ENCODE data around the gene TBC1D20.

DNA sequence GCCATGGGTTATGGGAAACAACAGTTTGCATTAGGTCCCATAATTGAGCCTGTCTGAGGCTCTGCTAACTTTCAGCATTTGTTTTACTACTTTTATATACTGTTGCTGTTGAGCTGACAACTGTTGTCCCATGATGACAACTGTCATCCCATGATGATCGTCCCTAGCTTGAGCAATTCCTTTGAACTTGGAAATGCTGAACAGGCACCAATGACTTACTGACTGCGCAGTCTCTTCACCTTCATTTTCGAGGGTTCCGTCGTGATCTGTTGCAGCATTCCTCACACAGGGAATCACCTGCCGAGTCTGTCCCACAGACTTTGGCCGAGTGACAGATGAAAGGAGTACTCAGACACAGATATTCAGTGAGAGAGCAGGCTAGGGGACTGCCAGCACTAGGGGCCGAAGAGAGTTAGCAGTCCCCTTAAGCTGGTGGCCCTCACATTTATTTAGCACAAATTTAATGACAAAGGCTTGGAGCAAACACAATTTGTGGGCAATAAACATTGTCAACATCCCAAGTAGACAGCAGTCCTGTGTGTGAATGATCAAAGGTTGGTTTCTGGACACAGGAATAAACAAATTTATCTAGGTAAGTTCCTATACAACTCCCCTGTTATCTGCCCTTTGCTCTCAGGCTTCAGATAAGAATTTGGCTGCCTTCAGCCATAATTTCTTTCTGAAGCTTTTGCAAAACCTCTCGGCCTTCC, 10.0 kb upstream of the TBC1D20 start:
- no peak for TF ChIP-seq POLR2A (IDR thresholded peaks at IDR 0.05)
- TF ChIP-seq CTCF (IDR thresholded peaks at IDR 0.05), result no peak

Data from prostate gland (tissue), 2 donors.